HG02981 (cell line): ENCODE data around the gene TIGD6.

Source experiments
- ATAC-seq: cut with Tn5 transposase; IDR thresholded peaks from one replicate; pipeline ENCODE4 v1.9.1; 2021; ENCODE audit warnings: mild to moderate bottlenecking, moderate library complexity; ENCODE audit not compliant: unreplicated experiment

Gene TIGD6

GRCh38 chr5:150017226-150018005 is 17.0 kb upstream of the TIGD6 start:
- ATAC-seq = no peak

GRCh38 chr5:150016537-150016936 is 16.1 kb upstream of the TIGD6 start:
- ATAC-seq = no peak

GRCh38 chr5:150015415-150015814 is 15.0 kb upstream of the TIGD6 start:
- ATAC-seq = no peak

GRCh38 chr5:150014456-150014855 is 14.0 kb upstream of the TIGD6 start:
- ATAC-seq = no peak

GRCh38 chr5:150013931-150014330 is 13.5 kb upstream of the TIGD6 start:
- no peak for ATAC-seq

GRCh38 chr5:150009671-150010387 is 9.4 kb upstream of the TIGD6 start:
- no peak for ATAC-seq

- no peak for ATAC-seq
These were observed 6.6 kb upstream of the TIGD6 start for GRCh38 chr5:150007050-150007449.

- no peak for ATAC-seq
These were observed 5.9 kb upstream of the TIGD6 start for GRCh38 chr5:150006318-150006717.

- ATAC-seq = peak; percentile 54
These were observed 1.4 kb upstream of the TIGD6 start for GRCh38 chr5:150001660-150002486.

GRCh38 chr5:150000990-150001659 is 671 bp upstream of the TIGD6 start:
- ATAC-seq = peak; percentile 14

- ATAC-seq = no peak
These were observed 593 bp downstream of the TIGD6 start for GRCh38 chr5:149999866-150000255.

GRCh38 chr5:149999359-149999758 is 1.1 kb downstream of the TIGD6 start:
- ATAC-seq = no peak

- ATAC-seq = no peak
These were observed 2.2 kb downstream of the TIGD6 start for GRCh38 chr5:149998281-149998680.

- no peak for ATAC-seq
These were observed 4.1 kb downstream of the TIGD6 start for GRCh38 chr5:149996205-149996890.

- no peak for ATAC-seq
These were observed 4.9 kb downstream of the TIGD6 start for GRCh38 chr5:149995385-149996204.

GRCh38 chr5:149993471-149993870 is 7.0 kb downstream of the TIGD6 start:
- ATAC-seq = no peak

GRCh38 chr5:149990518-149991376 is 9.7 kb downstream of the TIGD6 start:
- ATAC-seq = no peak

- ATAC-seq = no peak
These were observed 12.3 kb downstream of the TIGD6 start for GRCh38 chr5:149988126-149988525.

- ATAC-seq = no peak
These were observed 17.9 kb downstream of the TIGD6 start for GRCh38 chr5:149982505-149982904.
